Gastrocnemius medialis (tissue), 4 donors: ENCODE results near the gene MPZL3.

Experiments
- CTCF ChIP-seq, 5 experiments: fragments of 450-650 bp in 3 of 5; fragments of 200-600 bp in 2 of 5; sonication (generic) in 2 of 5; IDR thresholded peaks in 4 of 5; conservative IDR thresholded peaks in 1 of 5; 1 replicate in 4 of 5; 2 replicates in 1 of 5; pipeline ENCODE4 v1.5.1; 2016 to 2019; ENCODE audit warnings: antibody characterized with exemption in 5 of 5, mild to moderate bottlenecking in 3 of 5, moderate library complexity in 3 of 5
- POLR2A ChIP-seq, 2 donors: fragments of 450-650 bp; IDR thresholded peaks; one replicate each; pipeline ENCODE4 v1.6.1; 2017; ENCODE audit warnings: antibody characterized with exemption in 2 of 2, mild to moderate bottlenecking in 2 of 2, moderate library complexity in 2 of 2

- TF ChIP-seq POLR2A (IDR thresholded peaks at IDR 0.05) (no peak), CTCF (IDR thresholded peaks at IDR 0.05 in 4 of 5, conservative IDR thresholded peaks at IDR 0.05 in 1 of 5) (no peak)
Measured at GRCh38 chr11:118227865-118228785, 24.0 kb downstream of the MPZL3 start.
